Hematopoietic multipotent progenitor cell treated with erythropoietin and hydrocortisone succinate and interleukin-3 and kit ligand, for 8 days (in vitro differentiated cells): ENCODE results near the gene ARIH1.

Experiments
- DNase-seq: peaks from one replicate; pipeline ENCODE4 v3.0.0-alpha.2; 2015

Gene ARIH1

DNA sequence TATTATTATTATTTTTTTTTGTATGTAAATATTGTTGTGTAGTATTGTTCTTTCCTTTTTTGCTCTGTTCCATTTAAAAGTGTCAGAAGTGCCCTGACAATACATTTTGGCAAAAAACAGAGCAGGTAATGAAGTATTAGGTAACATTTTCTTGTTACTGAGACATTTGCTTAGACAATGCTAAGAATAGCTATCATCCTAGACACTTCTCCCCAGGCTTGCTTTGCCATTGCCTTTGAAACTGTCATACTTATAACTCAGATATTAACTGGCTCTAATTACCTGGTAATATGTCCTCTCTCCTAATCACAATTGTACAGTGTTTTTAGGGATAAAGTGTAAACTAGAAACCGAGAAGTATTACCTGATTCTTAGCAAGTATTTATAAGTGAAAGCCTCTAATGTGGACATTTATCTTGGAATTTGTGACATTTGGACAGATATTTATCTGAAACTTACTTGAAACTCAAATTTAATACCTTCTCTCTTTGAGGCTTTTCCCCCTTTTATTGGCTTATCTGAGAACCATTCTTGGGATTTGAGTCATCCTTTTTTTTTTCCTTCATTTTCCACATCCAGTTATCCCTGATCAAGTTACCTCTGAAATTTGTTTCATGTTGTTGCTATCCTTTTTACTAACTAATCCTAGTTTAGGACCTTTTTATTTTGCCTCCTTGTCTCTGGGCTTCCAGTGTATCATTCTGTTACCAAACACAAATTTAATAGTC lies 13.1 kb downstream of the ARIH1 start:
- DNase-seq = no peak

DNA sequence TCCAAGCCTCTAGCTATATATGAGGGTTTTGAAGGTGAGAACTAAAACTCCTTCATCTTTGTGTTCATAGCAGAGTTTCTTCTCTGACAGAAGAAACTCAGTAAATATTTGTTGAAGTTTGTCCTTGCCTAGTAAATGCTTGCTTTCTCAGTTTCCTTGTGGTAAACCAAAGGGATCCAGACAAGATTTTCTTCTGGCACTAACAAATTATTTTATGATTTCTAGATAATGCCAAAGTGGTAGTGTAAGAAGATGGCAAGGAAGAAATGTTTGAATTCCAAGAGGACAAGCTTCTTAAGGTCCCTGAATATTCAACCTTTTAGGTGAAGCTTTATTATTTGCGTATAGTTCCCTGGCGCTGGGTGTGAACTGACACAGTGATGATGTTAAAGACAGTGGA lies 14.4 kb downstream of the ARIH1 start:
- no peak for DNase-seq

DNA sequence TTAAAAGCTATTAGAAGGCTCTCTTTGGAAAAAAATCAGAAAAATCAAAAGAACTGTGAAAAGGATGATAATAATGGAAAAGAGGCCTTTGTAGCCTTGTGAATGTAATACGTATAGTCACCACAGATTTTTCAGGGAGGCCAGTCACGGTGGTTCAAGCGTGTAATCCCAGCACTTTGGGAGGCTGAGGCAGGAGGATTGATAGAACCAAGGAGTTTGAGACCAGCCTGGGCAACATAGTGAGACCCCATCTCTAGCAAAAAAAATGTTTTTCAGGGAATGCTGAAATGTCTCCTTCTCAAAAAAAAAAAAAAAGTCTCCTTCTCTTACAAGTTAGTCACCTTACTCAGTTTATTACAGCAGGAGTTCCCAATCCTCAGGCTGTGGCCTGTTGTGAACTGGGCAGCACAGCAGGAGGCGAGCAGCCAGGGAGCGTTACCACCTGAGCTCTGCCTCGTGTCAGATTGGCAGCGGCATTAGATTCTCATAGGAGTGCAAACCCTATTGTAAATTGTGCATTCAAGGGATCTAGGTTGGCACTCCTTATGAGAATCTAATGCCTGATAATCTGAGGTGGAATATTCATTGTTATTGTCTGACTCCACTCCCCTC lies 15.9 kb downstream of the ARIH1 start:
- no peak for DNase-seq

DNA sequence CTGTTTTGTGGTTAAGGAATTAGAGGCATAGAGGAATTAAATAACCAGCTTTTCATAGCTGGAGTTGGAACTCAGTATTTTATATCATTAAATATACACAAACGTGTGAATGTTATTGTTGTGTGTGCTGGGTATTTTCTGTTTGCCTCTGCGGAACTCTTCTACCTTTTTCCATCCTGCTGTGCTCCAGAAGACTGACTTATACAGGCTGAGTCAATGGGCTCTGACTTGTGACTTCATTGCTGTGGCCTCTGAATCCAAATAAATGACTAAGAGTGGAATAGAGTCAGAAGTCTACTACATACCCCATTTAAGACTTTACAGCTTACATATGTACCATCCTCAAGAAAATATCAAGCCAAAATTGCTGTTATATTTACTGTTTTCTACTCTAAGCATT lies 17.6 kb downstream of the ARIH1 start:
- DNase-seq = no peak

- no peak for DNase-seq
These were observed 18.6 kb downstream of the ARIH1 start for GRCh38 chr15:72492733-72493132.

GRCh38 chr15:72493220-72493619 lies 19.1 kb downstream of the ARIH1 start:
- no peak for DNase-seq

DNA sequence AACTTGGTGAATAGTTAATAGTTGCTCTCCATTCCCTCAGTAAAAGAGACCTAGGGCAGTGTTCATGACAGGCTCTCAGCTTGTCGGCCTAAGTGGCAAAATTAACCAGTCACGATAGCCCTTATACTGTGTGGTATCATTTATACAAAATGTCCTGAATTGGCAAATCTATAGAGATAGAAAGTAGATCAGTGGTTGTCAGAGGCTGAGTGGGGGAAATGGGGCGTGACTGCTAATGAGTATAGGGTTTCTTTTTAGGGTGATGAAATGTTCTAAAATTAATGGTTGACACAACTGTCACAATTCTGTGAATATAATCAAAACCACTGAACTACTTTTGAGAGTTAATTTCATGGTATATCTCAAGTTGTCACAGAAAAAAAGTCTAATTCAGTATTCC lies 20.9 kb downstream of the ARIH1 start:
- DNase-seq = no peak

DNA sequence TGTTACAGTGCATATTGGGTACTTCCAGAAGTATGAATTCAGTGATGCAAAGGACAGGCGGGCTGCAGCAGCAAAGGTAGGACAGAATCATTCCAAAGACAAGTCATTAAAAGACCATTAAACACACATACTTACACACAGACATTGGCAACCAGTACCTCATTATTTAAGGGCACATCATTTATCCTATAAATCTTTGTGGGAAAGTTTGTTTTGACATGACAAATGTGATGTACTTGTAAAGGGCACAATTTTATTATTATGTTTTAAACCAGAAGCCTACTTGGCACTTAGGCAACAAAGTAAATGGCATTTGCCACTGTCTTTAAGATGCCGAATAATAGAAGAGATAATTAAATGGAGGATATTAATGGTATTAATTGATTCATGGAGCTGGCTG lies 22.7 kb downstream of the ARIH1 start:
- no peak for DNase-seq

GRCh38 chr15:72497402-72497801 lies 23.3 kb downstream of the ARIH1 start:
- no peak for DNase-seq

DNA sequence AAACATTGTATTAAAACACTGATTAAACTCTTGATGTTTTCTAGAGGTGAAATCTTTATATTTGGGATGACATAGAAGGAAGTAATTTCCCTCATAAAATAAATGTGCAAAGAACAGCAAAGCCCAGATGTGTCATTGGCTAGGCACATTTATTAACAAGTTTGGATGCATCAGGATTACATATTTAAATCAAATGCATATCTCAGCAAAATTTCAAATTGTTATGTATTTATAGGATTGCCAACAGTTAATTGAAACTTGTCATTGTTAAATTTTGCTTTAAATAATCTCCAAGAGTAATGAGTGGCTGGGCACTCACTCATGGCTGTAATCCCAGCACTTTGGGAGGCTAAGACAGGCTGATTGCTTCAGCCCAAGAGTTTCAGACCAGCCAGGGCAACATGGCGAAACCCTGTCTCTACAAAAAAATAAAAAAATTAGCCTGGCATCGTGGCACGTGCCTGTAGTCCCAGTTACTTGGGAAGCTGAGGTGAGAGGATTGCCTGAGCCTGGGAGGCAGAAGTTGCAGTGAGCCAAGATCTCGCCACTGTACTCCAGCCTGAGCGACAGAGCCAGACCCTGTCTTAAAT lies 28.2 kb downstream of the ARIH1 start:
- no peak for DNase-seq

- DNase-seq = peak; percentile 6
These were observed 29.0 kb downstream of the ARIH1 start for GRCh38 chr15:72503147-72503546.

GRCh38 chr15:72507402-72508092 lies 33.4 kb downstream of the ARIH1 start:
- DNase-seq = no peak

- no peak for DNase-seq
These were observed 35.4 kb downstream of the ARIH1 start for GRCh38 chr15:72509484-72509883.

DNA sequence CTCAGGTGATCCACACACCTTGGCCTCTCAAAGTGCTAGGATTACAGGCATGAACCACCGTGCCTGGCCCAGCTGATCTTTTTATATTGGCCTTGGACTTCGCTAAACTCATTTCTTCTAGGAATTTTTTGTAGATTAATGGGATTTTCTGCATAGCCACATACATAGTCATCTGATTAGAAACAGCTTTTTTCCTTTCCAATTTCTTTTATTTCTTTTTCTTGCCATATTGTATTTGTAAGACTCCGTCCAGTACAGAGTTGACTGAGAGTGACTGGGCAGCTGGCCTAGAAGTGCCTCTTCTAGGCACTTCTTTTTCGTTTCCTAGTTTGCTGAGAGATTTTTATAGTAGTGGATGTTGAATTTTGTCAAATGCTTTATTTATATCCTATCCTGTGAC lies 37.4 kb downstream of the ARIH1 start:
- no peak for DNase-seq

- DNase-seq = no peak
These were observed 41.7 kb downstream of the ARIH1 start for GRCh38 chr15:72515591-72516389.

- no peak for DNase-seq
These were observed 42.6 kb downstream of the ARIH1 start for GRCh38 chr15:72516777-72517176.

- peak; percentile 22 for DNase-seq
These were observed 47.6 kb downstream of the ARIH1 start for GRCh38 chr15:72521682-72522081.

GRCh38 chr15:72532991-72533601 lies 59.0 kb downstream of the ARIH1 start:
- peak; percentile 11 for DNase-seq

GRCh38 chr15:72534523-72534922 lies 60.4 kb downstream of the ARIH1 start:
- no peak for DNase-seq

GRCh38 chr15:72535911-72536310 lies 61.8 kb downstream of the ARIH1 start:
- no peak for DNase-seq

DNA sequence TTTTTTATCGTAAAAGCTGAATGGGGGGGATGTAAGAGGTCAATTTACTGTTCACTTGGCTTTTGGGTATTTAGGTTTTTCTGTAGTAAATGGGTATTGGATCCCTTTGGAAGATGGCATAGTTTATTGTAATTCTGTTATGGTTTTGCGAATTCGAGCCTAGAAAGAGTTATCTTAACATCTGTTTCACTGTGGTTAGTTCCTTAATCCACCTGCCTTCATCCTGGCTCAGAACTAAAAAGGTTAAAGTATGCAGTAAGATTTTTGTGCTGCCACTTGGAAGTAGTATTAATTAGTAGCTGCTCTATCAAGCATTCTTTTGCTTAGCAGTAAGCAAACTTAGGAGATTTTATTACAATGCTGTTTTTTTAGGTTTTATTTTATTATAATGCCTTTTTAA lies 62.4 kb downstream of the ARIH1 start:
- DNase-seq = no peak

GRCh38 chr15:72538931-72539330 lies 64.8 kb downstream of the ARIH1 start:
- DNase-seq = no peak
